OCI-M1 (cell line): ENCODE results near the gene CCDC122.

Experiments used
- DNase-seq: peaks from one replicate; lab custom pipeline; 2025; lab: John Stamatoyannopoulos, UW

The CCDC122 gene

DNA sequence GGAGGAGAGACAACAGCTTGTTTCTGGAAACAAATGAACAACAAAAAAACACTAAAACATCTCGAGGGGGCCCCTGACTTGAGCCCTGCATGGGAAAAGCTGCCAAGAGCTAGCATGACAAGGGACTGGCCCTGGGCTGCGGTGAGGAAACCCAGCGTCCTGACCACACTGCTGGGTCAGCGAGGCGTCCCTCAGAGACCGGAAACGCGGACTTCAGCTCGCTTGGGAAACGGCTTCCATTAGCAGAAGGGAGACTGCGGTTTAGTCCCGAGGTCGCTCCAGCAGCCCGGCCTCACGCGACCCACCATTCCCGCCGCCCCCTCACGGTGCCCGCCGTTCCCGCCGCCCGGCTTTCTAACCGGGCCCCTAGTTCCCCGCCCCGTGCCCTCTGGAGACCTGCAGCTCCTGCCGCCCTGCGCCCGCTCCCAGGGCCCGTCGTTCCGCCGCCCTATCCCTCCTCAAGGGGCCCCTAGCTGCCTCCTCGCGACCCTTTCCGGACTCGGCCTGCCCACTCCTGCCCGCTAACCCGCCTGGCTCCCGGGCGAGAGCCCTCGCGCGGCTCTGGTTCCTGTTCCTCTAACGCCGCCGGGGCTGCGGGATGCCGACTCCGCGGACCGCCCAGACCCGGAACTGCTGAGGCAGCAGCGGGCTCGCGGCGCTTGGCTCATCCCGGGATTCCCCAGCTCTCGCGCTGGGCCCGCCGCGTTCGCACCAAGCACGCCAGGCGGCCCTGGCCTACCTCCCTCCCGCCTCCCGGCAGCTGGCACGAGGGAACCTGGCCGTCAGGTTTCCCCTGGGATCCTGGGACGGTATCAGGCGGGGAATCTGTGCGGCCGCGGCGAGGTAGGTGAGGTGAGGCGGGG lies at the start of gene CCDC122:
Gene CCDC122, minus strand, starts transcription at position 849 of the 863 bp plus-strand sequence. CDS start 10,364 bp downstream, outside the sequence.
- peak; percentile 85 for DNase-seq

DNA sequence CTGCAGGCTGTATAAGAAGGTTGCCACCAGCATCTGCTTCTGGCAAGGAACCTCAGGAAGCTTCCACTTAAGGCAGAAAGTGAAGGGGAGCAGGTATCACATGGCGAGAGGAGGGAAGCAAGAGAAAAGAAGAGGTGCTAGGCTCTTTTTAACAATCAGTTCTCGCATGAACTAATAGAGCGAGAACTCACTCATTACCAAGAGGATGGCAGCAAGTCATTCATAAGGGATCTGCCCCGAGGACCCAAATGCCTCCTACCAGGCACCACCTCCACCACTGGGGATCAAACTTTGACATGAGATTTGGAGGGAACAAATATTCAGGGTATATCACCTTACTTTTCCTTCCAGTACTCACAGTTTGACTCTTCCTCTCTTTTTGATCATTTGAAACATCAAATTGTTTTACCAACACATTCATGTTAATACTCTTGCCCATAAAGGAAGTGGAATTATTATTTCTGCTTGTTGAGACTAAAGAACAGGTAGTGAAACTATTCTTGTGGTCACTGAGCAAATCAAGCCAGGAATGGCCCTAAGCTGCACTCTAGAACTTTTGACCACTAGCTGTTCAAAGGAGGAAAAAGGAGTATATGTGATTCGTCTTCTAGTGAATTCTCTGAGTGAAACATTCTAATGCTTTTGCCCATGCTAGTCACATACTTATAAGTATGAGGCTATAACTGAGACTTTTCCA lies 45.2 kb upstream of the CCDC122 start:
- no peak for DNase-seq

DNA sequence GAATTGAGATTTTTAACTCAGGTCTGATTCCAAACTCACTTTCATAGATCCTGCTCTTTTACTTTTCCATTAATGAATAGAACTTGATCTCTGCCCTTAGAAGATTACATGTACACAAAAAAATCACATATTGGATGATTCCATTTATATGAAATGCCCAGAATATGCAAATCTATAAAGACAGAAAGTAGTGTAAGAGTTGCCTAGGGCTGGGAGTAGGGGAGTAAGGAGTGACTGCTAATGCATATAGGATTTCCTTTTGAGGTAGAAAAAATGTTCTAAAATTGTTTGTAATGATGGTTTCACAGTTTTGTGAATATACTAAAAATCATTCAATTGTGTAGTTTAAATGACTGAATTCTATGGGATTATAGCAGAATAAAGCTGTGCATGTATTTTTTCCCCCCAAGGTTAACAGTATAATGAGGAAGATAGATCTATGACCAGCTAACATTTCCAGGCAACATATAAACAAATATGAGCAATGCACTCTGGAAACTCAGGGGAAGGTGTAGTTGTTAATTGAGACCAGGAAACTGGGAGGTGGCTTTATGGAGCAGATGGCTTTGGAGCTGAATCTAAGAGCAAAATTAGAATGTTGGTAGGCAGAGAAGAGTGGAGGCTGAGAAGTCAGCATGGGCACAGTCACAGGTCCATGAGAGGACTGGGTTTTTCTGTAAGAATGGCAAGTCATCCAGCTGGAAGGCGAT lies 41.6 kb upstream of the CCDC122 start:
- no peak for DNase-seq

DNA sequence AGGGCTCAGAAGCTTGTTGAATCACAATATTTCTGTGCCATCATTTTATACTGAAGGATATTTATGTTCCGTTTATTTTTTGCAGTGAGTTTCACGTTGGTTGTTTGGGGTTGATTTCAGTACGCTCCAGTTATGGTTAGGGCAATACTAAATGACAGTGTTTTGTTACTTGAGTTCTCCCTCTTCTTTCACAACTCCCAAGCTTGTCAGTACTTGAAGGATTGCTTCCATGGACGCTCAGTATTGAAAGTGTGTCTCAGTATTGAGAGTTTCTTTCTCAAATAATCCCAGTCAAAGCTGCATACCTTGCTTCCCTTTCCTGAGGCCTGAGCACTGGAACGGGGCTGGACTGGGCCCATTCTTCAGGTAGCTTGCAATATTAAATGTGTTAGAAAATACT lies 39.1 kb upstream of the CCDC122 start:
- DNase-seq = no peak

DNA sequence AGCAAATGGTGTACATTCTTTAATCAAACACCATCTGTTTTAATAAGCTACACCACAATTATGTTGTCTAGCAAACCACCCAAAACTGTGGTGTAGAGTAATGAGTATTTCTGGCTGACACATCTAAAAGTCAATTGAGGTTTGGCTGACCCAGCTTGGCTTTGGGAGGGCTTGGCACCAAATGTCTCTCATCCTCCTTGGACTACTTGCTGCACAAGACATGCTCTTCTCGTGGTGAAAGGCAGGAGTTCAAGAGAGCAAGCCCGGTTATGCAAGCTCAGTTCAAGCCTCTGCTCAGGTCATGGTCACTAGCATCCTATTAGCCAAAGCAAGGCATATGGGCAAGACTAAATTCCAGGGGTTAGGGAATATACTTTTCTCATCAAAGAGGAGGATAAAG lies 37.3 kb upstream of the CCDC122 start:
- no peak for DNase-seq

DNA sequence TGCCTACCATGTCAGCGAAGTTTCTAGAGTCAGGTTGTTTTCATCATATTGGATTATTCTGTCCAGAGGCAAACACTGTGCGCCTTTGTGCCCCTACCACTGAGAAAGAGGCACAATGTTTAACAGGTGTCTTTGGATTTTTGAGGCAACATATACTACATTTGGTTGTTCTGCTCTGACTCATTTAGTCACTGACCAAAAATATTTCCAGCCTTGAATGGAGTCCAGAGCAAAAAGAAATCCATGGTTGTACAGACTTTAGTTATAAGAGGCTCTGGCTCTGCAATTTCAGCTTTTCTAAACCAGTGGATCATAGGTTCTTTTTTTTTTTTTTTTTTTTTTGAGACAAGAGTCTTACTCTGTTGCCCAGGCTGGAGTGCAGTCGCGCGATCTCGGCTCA lies 35.9 kb upstream of the CCDC122 start:
- DNase-seq = no peak

DNA sequence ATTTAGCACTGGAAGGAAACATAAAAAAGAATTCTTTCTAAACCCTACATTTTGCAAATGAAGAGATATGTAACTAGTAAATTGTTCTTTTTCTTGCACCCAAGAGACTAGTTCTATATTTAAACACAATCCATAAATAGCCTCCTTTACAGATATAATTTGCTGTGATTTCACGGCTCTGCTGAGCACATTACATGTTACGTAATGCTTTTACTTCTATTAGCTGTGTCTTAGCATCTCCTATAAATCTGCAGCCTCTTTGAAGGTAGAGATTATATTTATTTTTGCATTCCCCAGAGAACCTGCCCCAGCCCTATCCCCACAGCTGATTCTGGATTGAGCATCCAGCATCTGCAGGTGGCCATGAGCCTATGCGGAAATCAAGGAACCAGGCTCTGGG lies 32.3 kb upstream of the CCDC122 start:
- DNase-seq = no peak

DNA sequence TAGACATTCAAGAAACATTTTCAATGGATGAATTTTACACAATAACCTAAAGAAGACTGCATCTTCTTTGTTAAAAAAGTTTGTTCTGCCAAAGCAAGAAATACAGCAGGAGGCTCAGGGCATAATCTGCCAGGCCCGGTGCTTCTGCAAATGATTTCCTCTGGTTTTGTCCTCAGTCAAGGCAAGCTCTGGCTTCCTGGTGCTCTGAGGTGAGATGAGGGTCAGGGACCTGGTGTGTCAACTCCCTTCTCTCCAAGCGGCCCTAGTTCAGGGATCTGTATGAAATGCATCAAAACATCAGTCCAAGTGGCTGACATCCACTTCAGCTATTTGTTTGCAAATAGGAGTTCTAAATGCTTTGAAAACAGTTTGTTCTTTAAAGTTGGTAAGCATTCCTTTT lies 31.7 kb upstream of the CCDC122 start:
- DNase-seq = no peak

DNA sequence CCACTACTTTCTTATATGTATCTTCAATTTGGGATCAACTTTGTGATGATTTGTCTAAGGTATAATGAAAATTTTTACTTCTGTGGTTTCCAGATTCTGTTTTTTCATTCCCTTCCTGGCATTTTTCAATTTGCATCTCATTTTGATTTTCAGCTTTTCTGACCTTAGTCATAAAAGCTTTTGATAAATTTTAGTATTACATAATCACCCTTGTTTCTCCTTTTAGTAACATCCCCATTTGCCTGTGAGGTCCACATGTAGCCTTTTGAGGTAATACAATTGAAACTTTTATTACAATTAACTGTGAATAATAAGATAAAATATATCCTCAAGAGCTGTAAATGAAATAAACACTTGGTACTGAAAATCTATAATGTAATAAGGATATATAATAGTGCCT lies 31.3 kb upstream of the CCDC122 start:
- no peak for DNase-seq

DNA sequence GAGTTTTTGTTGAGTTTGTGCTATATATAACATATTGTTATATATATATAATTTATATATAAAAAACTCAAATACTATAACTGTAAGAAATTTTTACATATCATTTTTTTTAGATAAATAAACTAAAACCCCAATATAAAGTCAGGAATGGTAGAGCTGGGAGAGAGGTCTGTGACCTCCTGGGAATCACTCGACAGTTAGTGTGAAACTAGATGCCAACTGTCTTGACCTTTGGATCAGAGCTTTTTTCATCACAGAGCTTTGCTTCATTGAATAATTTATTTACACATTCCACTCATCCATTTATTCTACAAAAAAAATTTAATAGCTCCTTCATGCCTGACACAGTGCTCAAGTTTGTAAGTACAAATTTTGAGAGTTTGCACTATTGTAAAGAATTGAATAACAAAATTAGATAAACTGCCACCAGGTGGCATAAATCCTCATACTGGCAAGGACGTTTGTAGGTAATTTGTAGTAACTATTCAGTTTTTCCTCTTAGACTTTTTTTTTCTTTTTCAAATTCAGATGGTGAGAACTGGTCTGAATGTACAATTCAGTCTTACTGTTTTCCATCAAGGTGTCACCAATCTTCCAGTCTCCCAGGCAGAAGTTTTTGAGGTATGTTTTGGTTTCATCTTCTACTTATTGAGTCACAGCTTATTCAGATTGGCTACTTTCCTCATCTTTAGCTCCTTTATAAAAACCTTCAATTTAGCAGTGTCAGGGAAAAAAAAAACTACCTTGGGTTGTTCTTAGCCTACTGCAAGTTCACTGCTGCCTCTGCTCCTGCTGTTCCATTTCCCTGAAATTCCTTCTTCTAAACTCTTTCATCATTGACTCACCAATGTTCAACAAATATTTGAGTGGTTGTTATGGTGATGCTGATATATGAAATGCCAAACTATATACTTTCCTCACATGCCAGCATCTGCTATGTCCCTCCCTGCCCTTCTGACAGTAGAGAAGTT lies 28.9 kb upstream of the CCDC122 start:
- DNase-seq = peak; percentile 59

DNA sequence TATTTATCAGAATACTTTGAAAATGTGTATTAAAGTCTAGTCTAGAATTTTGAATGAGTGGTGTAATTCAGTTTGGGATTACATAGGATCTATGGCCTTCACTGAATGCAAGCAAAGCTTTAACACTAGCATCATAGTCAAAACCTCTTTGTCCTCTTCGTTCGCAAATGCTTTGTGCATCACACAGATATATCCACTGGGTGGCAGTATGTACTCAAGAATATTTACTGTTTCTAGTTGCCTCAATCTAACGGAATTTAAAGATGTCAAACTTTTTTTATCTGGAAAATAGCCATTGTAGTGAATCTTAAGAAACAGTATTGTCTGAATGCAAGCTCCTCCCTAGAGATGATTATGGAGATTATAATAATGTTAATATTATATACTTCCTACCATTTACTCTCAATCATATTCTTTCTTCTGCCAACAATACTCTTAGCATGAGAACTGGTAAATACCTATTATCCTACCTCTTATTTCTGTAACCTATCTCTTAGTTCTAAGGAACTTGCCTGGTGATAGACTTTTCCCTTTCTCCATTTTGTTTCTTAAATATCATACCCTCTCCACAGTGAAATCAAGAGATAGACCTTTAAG lies 26.0 kb upstream of the CCDC122 start:
- DNase-seq = peak; percentile 82

DNA sequence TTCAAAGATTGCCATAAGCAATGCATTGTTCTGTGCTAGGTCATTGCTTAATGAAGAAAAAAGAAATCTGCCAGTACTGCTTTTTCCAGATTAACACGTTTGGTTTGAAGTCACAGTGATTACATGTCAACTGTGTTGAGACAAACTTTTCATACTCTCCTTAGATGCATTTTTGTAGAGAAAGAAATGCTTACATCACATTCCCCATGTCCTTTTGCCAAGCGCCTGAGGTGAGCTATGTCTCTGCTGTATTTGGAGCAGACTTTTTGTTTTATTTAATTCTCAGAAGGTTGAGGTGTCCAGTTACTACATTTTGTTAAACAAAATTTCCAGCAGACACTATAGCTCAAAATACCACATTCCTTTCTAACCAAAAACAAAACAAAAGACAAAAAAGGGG lies 16.4 kb upstream of the CCDC122 start:
- no peak for DNase-seq

DNA sequence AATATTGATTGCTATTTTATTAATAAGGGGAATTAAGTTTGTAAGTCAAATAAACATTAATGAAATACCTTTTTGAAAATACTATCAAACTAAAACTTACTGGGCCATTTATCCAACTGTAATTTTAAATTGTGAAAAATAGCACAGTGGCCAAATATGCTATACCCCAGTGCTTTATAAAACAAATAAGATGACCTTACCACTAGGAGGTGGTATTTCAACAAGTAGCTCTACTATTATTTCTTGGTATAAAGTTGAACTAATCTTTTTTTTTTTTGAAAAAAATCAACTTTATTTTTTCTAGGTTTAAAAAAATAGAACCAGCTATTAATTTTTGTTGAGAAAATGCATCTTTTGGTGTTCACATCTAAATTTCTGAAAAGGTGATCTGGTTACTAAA lies 14.9 kb upstream of the CCDC122 start:
- DNase-seq = peak; percentile 22

DNA sequence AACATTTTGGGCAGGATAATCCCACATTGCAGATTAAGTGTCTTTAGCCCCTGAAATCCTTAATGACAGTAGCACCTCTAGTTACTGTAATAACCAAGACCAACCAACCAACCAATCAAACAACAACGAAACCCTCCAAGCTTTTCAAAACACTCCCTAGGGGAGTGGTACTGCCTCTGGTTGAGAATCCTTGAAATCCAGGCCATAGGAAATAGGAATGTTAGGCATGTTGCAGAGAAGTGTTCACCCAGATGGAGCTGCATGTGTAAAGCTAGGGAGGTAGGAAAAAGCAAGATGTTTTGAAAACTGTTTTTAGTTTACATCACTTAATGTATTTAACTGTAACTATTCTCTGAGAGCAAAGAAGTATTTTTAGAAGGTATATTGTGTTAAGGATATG lies 4.7 kb upstream of the CCDC122 start:
- DNase-seq = no peak

DNA sequence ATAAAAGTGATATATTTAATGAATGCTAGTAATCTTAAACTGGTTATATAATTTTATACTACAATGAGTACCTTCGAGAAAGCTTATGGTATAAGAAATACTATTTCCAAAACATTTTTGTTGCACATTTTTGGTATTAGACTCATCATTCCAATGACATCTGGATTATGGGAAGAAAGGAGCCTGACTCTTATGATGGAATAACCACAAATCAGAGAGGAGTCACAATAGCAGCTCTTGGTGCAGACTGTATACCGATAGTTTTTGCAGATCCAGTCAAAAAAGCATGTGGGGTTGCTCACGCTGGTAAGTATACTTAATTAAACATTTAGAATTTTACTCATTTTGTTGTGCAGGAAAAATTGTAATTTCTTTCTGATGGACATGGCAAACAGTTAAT lies 4.1 kb upstream of the CCDC122 start:
- no peak for DNase-seq

DNA sequence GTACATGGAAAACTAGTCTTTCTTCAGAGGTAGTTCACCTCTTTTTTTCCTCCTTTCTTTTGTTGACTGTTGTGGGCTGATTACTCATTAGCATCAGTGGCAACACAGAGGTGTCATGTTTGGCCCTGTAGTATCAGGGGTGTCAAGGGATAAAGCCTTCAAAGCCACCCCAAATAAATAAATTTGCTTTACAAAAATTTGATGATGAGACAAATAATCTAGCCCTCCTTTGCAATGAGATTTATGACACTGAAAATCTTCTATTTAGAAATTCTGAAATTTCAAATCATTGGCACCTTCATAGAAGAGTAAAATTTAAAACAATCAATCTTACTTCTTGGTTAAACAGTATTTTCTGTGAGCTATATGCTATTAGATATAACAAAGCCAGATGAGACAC lies 2.0 kb upstream of the CCDC122 start:
- DNase-seq = no peak

DNA sequence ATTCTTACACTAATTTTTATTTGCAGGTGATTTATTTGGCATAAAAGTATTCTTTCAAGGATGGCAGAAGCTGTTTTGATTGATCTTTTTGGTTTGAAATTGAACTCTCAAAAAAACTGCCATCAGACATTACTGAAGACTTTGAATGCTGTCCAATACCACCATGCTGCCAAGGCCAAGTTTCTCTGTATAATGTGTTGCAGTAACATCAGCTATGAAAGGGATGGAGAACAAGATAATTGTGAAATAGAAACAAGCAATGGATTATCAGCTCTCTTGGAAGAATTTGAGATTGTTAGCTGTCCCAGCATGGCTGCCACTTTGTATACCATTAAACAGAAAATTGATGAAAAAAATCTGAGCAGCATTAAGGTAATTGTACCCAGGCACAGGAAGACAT lies 1.4 kb upstream of the CCDC122 start:
- no peak for DNase-seq

DNA sequence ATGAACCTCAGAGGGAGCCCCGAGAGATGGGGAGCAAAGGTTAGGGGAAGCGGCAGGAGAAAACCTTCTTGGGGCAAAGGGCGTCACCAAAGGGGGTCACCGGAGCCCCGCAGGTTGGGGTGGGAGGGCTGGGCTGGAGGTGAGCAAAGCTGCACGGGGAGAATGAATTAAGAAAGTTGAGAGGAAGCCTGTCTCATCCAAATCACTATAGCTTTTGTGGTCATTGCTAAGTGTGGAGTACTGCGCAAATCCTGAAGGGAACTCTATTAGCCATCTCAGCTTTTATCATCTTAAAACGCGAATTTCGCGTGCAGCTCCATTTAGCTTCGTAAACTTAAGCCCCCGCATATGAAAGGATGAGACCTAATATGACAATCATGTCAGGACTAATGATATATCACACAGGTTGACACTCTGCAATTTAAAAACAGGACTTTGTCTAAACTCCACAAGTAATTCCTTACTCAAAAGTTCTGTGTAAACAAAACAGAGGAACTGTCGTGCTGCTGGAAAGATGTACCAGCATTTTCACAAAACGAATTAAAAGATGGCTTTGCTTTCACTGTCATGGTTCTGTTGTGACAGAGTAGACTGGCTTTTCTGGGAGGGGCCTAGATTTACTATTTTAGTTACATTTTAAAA lies 795 bp upstream of the CCDC122 start:
- DNase-seq = no peak

DNA sequence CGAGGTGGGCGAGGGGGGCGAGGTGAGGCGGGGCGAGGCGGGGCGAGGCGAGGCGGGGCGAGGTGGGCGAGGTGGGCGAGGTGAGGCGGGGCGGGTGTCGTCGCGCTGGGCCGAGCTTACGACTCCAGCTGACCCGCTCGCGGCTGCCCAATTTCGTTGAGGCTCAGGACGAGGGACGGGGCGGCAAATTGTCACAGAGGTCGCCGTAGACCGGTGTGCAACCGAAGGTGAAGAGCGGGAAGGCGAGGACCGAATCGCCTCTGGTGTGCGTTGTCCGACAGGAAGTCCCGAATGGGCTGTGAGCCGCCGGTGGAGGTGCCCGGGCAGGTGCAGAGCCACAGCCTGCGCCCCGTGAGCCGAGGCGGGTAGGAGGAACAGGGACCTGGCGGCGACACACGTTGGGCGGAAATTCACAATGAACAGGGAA lies 228 bp upstream of the CCDC122 start, which contains the start of gene LACC1:
Gene LACC1, plus strand, starts transcription at position 150 of the 427 bp plus-strand sequence. CDS start 1,082 bp downstream, outside the sequence.
- no peak for DNase-seq

DNA sequence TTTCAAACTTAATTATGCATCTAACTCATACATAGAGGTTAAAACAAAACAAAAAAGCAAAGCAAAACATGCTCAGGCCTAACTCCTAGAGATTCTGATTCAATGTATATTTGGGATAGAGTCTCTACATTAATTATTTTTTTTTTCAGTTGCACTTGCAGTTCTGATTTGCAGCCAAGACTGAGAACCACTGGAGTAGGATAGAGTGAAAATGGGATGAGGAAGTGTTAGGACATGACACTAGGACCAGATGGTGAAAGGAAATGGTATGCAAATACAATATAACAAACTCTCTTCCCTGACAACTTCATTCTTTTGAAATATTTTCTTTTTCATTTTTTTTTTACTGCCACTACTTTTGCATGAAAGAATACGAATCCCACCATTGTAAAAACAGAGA lies 1.8 kb downstream of the CCDC122 start:
- DNase-seq = no peak

DNA sequence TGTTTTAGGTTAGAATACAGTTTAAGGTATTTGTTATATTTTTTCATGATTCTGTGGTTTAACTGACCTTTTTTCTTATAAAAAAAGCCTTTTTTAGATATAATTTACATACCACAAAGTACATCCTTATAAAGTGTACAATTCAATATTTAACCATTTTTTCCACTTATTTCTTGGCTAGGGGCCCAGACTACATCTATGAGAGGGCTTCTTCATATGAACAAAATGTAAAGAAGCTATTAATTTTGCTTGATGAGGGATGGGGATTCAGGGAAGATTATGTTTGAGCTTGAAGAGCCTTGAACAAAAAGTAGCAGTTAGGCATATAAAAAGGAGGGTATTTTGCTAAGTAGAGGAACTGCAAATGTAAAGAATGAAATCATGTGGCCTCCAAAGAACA lies 2.2 kb downstream of the CCDC122 start:
- DNase-seq = no peak
